Stimulated activated CD8-positive, alpha-beta memory T cell treated with anti-CD3 and anti-CD28 coated beads, Interleukin-4, amount 100 ng/mL, for 4 hours (primary cell): ENCODE results near the gene ETV5.
A peak's percentile ranks its signal among the peaks of the same experiment; 100 is the strongest.

ENCODE experiments used
- DNase-seq, 2 donors: peaks; one replicate each; pipeline ENCODE4 v3.0.0-alpha.2; 2020; ENCODE audit warnings: low read depth in 2 of 2, low spot score in 1 of 2

Gene ETV5

DNA sequence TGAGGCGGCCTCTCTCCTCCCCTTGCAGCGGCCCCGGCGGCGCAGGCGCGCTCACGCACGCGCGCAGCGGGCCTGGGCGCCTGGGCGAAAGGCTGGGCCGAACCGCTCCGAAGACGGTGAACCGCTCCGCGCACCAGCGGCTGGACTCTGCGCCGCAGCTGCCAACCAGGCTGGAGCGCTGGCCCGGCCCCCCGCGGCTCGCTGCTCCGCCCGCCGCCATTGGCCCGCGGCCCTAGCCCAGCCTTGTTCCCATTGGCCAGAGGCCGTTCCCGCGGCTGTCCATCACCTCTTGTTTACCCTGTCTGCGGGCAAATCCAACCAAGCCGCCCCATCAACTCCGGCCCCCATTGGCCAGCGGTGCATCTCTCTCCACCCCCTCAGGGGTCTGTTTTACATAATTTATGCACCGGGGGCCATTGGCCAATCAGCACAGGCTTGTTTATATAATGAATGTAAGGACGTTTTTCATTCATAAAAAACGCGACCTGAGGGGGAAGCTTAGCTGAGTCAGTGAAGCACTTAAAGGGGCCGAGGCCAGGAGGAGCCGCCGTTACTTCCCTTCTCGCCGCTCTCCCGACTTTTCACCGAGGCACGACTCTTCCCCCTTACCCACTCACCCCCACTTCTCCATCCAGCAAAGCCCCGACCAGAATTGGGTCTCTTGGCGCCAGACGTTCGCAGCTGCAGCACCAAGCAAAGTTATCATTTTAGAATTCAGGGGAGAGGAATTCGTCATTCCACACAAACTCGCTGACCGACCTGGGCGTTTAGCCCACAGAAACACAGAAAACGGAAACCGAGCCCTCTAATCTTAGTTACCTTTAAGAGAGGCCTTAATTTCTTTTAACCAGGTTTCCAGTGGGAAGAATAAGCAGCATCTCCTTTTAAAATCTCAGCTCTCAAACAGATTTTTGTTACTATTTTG, at the start of gene ETV5:
Gene ETV5 (minus strand): TSS at position 149 of the 925 bp plus-strand sequence. CDS start 3,221 bp downstream, outside the sequence.
- DNase-seq = peak; percentile 75 to 82

DNA sequence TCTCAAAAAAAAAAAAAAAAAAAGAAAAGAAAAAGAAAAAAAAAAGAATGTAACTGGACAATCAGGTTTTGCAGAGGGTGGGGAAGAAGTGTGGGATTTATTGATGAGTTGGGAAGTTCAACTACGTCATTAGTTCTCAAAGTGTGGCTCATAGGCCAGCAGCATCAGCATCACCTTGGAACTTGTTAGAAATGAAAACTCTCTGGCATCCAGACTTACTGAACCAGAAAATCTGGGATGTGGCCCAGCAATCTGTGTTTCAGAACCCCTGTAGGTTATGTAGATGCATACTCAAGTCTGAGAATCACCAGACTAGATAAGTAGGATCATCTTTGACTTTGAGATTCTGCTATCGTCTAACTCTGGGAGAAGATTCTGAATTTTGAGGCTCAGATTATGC, 45.8 kb upstream of the ETV5 start:
- no peak for DNase-seq

DNA sequence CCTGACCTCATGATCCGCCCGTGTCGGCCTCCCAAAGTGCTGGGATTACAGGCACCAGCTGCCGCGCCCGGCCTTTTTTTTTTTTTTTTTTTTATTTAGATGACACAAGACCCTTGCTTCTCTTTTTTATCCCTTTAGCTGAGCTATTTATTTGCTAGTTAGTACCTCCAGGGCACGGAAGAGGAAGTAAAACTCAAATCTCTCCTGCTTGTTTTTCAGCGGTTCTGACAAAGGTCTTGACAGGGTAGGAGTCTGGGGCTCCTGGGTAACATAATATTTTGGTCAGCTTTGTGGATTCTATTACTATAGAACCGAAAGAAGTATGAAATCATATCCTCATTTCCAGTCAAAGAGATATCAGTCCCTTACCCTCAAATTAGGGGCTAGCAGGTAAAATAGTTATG, 44.0 kb upstream of the ETV5 start:
- DNase-seq = no peak

DNA sequence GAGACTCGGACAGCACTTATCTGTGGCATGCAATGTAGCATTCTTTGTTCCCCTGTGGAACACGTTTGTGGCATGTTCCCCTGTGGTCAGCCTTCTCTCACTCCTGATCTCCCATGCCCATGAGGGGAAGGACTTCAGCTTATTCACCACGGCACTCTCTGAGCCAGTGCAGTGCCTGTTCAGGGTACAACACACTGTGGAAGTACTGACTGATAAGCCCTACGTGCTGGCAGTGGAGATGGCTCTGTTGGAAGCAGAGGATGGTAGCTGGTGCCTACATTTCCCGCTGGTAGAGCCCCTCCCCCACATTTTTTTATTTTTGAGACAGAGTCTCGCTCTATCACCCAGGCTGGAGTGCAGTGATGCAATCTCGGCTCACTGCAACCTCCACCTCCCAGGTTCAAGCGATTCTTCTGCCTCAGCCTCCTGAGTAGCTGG, 43.5 kb upstream of the ETV5 start:
- no peak for DNase-seq

DNA sequence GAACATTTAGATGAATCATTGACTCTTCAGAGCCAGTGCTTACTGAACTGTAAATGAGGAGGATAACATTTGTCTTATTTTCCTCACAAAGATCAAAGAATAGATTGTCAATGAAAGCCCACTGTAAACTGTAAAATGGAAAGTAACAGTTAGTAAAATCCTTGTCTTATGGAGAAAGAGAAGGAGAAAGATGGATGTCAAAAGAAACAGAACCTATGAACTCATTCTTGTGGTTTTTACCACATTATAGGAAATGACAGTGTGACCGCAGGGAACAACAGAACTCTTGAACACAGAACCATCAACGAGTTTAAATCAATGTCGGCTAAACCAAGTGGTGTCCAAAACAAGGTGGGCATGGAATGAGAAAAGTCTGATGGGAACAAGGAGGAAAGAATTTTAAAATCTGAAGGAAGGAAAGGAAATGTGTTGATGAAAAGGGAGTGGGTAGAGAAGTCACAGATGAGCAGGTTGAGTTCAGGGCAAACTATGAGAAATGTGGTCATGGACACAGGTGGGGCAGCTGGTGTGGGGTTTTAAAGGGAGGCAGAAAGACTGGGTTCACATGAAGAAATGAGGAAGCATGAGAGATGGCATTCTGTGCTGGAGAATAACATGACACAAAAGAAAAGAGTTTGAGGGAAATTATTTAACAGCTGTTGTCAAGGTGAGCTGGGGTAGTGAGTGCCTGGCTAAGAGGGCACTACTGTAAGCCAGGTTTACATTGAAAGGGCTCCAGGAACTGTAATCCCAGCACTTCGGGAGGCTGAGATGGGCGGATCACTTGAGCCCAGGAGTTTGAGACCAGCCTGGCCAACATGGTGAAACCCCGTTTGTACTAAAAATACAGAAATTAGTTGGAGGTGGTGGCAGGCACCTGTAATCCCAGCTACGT, 42.4 kb upstream of the ETV5 start:
- DNase-seq = no peak

DNA sequence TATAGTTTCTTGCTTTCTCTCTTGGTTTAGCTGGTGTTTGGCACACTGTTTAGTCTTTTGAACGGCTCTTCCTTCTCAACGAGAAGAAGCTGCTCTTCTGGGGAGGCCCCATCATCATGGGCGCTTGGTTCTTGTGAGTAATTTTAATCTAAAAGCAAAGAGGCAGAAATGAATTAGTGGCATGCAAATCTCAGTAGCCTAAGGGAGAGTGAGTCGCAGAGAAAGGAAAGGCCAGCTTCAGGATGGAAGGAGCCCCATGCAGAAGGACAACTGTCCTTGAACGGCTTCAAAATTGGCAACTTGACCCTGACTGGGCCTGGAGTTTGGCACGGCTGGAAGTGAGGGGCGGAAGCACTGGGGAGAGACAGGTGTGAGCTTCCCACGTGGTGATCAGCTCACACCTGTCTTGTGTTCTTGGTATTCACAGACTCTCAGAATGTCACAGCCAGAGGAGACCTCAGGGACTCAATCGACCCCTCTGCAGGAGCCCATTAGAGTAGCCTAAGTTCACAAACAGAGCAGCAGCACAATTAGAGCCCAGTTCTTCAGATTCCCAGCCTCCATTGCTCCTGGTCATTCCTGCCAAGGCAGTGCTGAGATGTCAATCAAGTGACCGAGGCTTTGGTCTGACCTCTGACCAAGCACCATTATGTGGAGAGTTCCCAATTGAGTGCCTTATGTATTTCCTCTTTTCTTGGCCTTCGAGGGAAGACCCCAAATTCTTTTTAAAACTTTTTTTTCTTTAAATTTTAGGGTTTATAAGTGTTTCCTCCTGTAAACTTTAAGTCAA, 41.3 kb upstream of the ETV5 start:
- DNase-seq = no peak

DNA sequence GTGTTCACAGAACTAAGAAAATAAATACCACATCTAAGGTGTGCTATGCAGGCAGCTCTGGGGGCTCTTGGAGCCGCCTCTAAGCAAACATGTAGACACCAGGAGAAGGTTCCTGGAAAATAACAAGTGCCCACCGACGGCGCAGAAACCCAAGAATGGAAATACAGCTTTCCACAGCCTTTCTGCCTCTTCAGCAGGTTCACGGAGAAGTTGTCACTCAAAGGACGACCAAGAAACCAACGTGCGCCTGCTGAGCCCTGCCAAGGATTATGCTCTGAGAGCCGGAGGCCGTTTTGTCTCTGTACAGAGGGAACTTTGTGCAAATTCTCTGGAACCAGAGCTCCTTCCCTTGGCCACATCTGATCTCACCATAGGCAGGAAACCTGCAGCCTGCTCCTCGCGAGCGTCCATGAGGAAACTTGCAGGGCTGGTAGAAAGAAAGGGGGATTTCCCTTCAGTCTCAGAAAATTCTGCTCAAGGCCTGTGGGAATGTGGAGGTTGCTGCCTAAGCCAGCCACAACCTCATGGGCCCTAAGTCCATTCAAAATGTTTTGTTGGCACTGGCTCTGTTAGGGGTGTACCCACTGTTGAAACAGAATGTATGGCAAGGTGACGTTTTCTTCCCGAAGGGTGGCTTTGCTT, 40.6 kb upstream of the ETV5 start:
- DNase-seq = no peak

DNA sequence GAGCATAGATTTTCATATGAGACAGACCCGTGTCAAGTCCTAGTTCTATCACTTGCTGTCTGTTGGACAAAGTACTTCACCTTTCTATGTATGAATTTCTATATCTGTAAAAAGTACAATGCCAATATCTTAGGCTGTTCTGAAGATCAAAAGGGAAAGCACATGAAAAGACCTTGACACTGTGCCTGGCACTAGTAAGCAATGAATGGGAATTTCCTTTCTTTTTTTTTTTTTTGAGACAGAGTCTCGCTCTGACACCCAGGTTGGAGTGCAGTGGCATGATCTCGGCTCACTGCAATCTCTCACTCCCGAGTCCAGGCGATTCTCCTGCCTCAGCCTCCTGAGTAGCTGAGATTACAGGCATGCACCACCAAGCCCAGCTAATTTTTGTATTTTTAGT, 35.4 kb upstream of the ETV5 start:
- DNase-seq = no peak

DNA sequence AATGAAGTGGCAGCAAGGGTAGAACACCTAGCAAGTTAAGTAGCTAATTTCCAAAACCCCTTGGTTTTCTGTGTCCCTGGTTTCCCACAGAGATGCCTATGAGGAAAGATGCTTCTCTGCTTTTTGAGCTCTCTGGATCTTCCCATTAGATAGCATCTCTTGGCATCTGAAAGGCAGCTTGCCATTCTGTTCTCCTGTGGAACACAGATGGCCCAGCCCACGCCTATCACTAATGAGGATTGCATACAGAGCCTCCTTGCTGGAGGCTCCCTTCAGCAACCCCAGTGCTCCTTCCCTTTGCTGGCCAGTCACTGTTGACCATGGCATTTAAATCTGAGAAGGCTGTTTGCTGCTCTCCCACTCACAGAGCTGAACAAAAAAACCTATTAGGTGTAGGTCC, 34.4 kb upstream of the ETV5 start:
- no peak for DNase-seq

DNA sequence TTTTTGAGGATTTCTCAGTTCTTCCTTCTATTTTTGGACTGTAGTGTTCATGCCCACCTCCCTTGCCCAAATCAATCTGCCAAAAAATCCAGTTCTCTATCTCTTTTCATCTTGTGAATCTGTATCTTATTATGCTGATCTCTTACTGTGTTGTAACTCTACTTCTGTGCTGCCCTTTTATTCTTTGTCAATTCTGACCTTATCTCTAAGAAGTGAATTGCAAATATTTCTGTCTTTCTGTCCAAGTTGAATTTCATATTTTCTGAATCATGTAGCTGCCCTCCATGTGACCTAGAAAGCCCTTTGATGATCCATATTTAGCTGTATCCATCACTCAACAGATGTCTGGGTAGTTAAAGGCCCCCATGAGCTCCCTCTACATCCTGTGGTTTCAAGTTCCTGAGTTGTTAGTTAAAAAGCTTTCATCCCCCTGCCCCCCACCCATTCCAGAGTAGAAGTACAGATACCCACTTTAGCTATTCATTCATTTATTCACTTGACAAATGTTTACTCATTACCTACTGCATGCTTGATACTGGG, 33.6 kb upstream of the ETV5 start:
- no peak for DNase-seq

DNA sequence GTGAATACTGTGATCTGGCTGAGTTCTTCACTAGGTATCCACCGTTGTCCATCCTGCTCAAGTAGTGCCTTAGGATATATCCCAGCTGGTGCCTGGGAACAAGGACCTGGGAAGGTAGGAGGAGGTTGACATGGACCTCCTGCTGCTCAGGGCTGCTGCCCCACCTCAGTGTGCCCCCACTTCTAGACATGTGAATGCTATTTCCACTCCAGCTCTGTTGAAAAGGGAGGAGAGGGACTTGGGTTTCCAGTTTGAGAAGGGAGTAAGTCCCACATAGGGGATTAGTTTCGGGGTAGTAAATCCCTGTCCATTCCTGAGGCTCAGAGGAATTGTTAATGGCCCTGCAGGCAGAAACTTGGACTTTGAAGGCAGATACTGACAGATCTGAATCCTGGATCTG, 32.9 kb upstream of the ETV5 start:
- no peak for DNase-seq

DNA sequence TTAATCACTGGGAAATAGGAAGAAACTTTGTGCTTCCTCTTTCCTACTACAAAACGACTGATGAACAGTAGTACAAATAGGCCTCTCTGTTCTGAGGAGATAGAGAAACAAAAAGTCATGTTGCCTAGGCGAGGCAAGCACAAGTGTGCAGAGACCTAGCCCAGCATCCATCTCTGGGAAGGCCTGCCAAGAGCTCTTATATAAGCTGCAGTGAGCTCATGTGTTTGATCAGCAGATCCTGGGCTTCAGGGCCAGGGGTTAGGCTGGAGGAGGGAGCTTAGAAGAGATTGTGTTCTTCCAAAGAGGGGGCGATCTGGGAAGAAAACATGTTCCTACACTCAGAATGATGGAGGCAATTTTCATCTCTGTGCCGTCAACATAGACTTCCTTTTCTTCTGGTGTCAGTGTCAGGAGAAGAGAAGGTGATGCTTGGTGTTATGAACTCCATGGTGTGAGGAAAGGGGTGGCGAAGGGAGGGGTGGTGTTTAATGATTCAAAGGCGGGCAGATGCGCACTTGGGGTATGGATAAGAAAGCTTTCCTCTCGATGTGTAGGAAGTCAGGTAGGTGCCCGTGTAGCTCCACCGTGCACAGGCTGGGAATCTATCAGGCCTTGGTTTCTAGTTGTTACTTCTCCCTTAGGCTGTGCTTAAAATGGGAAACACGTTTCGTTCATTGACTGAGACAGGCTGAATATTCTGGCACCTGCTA, 29.5 kb upstream of the ETV5 start:
- DNase-seq = no peak

DNA sequence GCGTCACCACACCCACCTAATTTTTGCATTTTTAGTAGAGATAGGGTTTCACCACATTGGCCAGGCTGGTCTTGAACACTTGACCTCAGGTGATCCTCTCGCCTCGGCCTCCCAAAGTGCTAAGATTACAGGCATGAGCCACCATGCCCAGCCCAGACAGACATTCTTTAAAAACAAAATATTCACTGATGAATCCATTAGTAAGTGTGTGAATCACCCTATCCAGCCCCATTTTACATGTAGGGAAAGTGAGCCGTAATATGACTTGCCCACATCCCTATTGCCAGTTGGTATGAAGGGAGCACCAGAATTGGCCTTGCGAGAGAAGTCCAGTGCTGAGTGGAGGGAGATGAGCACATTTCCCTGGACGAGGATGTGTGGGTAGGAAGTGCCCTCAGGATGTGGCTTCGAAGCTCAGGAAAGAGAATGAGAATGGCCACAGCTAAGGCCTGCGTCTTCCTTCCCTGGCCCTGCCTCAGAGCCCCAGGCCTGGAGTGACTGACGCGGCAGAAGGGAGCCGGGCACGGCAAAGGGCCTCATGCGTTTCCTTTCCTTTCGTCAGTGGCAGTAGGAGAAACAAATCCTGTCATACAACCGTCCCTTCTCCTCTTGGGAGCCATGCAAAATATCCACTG, 28.3 kb upstream of the ETV5 start:
- no peak for DNase-seq

DNA sequence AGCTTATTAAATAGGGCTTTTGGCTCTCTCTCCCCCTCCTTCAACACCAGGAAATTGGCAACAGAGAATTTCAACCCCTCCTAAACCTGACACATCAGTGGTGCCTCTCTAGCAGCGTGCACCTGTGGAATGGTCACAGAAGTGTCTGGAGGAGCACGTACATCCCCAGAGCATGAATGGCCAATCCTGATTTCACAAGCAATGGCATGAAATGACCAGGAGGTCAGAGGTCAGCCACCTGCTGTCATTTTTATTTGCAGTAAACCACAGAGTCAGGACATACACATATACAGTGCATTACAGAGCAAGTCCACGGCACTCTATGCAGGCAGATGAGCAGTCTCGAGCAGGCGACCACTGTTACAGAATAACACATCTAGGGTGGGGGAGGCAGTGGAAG, 25.1 kb upstream of the ETV5 start:
- no peak for DNase-seq

DNA sequence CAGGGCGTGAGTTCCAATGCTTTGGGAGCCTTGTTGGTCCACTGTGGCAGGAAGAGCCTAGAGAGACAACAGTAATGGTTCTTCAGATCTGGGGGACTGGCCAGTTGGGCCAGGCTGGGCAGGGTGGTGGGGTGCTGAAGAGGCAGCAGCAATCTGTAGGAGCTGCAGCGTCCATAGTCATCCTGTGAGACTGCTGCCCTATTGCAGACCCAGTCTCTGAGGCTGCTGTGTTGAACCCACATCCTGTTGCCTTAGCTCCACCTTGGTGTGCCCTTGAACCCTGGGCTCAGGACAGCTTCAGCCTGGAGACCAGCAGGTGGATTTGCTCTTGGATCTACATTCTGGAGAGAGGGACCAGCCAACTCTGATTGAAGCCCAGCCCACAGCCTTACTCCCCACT, 23.6 kb upstream of the ETV5 start:
- DNase-seq = no peak

DNA sequence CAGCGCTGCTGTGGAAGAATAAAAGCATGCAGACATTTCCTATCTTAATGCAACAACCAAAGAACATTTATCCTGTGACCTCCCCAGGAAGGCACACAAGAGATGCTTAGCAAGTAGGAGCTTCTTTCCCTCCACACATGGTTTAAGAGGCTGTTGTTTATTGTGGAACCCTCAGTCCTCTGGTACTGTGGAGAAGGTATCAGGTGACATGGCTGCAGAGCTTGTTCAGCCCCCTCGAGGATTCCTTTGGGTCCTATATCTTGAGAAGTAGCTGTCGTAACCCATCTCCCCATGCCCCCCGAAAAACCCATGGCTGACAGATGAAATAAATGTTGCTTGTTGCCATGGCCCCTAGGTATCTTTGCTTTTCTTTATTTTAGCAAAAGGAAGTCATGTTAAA, 20.3 kb upstream of the ETV5 start:
- no peak for DNase-seq

DNA sequence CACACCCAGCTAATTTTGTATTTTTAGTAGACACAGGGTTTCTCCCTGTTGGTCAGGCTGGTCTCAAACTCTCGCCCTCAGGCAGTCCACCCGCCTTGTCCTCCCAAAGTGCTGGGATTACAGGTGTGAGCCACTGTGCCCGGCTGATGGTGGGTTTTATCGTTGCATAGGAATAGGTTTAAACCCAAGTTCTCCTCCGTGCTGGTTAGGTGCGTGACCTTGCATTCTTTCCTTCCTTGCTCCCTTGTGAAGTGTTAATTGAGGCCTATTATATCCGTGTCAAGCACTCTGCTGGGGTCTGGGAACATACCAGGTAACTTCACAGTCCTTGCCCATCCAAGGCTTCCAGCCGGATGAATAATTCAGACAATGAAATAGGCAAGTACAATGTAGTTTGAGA, 19.3 kb upstream of the ETV5 start:
- no peak for DNase-seq

DNA sequence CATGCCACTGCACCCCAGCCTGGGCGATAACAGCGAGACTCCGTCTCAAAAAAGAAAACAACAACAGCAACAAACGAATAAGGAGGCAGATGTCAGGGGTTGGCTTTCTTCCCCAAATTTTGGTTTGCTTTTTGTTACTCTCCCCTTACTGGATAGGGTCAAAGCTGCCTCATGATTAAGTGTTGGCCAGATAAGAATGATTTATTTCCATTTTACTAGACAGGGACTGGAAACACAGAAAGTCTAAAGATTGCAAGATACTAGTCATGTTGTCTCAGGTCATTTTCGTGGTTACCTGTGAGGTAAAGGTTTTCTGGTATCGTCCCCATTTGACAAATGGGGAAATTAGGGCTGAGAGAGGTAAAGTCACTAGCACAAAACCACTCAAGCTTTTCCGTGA, 18.6 kb upstream of the ETV5 start:
- DNase-seq = no peak

DNA sequence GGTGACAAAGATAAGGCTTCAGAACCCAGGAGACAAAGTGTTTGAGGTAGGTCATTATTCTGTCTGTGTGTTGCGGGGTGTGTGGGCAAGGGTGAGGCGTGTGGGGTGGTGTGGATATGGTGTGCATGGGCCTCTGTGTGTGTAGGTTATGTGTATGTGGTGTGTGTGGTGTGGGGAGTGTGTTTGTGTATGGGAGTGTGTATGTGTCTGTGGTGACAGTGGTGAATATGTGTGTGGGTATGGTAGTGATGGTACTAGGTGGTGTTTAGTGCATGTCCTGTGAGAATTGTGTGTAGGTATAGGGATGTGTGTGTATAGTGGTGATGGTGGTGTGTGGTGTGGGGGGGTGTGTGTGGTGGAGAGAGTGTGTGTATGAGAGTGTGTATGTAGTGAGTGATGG, 16.2 kb upstream of the ETV5 start:
- no peak for DNase-seq
